Activated naive CD8-positive, alpha-beta T cell treated with anti-CD3 and anti-CD28 coated beads, Interleukin-2, amount 50 U/mL, for 24 hours (primary cell): ENCODE data around the gene NUFIP1.
"Not testable (repeated sequence)": the region's sequence is repeated elsewhere in the genome, so short reads cannot be mapped to it uniquely, and the experiment has no call there.

ENCODE experiments used
- ATAC-seq: fragments of 150-1000 bp; cut with Tn5 transposase; one replicate; pipeline ENCODE4 v1.10.0; 2021
- DNase-seq: peaks from one replicate; pipeline ENCODE4 v3.0.0; 2021
- H3K27ac Mint-ChIP-seq: one replicate; pipeline ENCODE4 v1.8.0; 2021; ENCODE audit warnings: mild to moderate bottlenecking, mixed read lengths
- H3K27me3 Mint-ChIP-seq: one replicate; pipeline ENCODE4 v1.8.0; 2021; ENCODE audit warnings: mixed read lengths
- H3K36me3 Mint-ChIP-seq: one replicate; pipeline ENCODE4 v1.8.0; 2021; ENCODE audit warnings: low read depth, mixed read lengths
- H3K4me1 Mint-ChIP-seq: one replicate; pipeline ENCODE4 v1.8.0; 2021; ENCODE audit warnings: mixed read lengths
- H3K4me3 Mint-ChIP-seq: one replicate; pipeline ENCODE4 v1.8.0; 2021; ENCODE audit warnings: mild to moderate bottlenecking, moderate library complexity, mixed read lengths
- H3K9me3 Mint-ChIP-seq: one replicate; pipeline ENCODE4 v1.8.0; 2021; ENCODE audit warnings: mixed read lengths

NUFIP1 gene

DNA sequence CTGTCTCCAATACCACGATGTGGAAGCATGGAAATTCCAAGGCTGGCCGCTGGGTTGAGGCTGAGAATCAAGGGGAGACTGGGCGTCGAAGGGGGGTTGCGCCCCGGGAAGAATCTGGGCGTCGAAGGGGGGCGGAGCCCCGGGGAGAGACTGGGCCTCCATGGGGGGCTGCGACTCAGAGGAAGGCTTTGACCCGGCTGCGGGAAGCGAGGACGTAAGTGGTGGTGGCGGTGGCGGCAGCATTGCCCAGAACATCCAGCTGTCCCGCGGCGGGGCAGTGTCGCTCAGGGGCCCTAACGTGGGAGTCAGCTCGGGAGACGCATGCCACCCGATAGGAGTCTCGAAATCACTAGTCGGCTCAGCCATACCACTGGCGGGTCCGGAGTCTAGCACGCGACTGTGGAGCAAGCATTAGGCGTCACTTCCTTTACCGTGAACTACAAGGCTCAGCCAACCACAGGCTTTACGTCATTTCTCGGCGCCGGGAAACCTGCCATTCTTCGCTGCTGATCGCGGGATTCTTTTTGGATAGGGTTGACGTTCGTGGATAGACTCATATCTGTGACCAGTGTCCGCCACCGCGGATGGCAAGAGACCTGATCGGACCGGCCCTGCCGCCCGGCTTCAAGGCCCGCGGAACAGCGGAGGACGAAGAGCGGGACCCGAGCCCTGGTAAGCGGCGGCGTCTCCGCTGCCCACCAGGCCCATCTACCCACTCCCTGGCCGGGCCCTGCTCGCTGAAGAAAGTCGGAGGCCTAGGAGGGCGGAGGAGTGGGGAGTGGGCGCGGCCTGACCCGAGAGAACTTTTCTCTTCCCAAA, at the start of gene NUFIP1, which contains the start of gene GPALPP1:
NUFIP1 (minus strand) TSS at position 401 of the 819 bp plus-strand sequence; CDS start at position 366, 35 bp downstream.
GPALPP1 (plus strand) TSS at position 468 of the 819 bp plus-strand sequence; CDS start at position 585, 117 bp downstream.
- H3K27me3 Mint-ChIP-seq, result no peaks in the 10 kb centered on the region
- ATAC-seq (peak; percentile 99), DNase-seq (peak; percentile 95)
- H3K4me1 Mint-ChIP-seq, result peaks cover 56% of the 10 kb centered on the region
- H3K9me3 Mint-ChIP-seq, result no peaks in the 10 kb centered on the region
- peak within 1 kb of the TSS; percentile 95 for H3K4me3 Mint-ChIP-seq
- H3K36me3 Mint-ChIP-seq, result peaks cover 29% of the 10 kb centered on the region
- peak within 1 kb of the TSS; percentile 96 for H3K27ac Mint-ChIP-seq

DNA sequence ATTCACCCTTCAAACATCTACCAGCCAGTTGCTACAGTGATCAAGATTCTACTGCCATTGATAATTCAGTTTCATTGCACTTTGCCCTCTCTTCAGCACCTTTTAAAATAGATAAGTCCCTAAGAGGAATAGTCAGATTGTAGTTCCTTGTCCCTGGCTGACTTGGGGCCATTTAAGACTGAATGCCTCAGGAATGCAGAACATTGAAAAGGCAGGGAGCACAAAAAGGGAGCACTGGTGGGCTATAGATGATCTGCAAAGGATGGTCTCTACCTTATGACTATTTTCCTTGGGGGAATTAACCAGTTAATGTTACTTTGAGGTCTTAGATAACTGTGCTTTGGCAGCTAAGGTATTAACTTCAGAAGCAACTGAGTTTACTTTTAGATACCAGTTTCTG, 46.9 kb upstream of the NUFIP1 start:
- ATAC-seq (no peak), DNase-seq (no peak)
- no peak overlapping the region for H3K27ac Mint-ChIP-seq
- no peak overlapping the region for H3K4me3 Mint-ChIP-seq
- peaks cover 21% of the 10 kb centered on the region for H3K36me3 Mint-ChIP-seq
- H3K4me1 Mint-ChIP-seq, result peaks cover 2% of the 10 kb centered on the region
- no peaks in the 10 kb centered on the region for H3K27me3 Mint-ChIP-seq
- H3K9me3 Mint-ChIP-seq, result no peaks in the 10 kb centered on the region

DNA sequence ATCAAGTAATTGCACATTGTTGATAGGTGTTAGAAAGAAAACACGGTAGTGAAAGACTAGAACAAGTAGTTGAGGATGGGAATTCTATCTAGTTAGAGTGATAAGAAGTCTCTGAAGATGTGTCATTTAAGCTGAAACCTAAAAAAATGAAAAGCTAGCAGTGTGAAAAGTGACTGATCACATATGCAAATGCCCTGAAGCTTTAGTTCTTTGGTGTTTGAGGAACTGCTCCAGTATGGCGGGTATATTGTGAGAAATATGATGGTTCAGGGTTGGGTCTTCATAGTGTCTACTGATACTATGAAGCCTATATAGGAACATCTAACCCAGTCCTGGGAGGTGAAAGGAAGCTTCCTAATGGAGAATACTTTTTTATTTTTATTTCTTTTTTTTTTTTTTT, 45.1 kb upstream of the NUFIP1 start:
- H3K4me1 Mint-ChIP-seq, result no peaks in the 10 kb centered on the region
- no peak overlapping the region for H3K4me3 Mint-ChIP-seq
- DNase-seq (no peak), ATAC-seq (no peak)
- H3K9me3 Mint-ChIP-seq, result no peaks in the 10 kb centered on the region
- H3K36me3 Mint-ChIP-seq, result peaks cover 21% of the 10 kb centered on the region
- no peak overlapping the region for H3K27ac Mint-ChIP-seq
- no peaks in the 10 kb centered on the region for H3K27me3 Mint-ChIP-seq

DNA sequence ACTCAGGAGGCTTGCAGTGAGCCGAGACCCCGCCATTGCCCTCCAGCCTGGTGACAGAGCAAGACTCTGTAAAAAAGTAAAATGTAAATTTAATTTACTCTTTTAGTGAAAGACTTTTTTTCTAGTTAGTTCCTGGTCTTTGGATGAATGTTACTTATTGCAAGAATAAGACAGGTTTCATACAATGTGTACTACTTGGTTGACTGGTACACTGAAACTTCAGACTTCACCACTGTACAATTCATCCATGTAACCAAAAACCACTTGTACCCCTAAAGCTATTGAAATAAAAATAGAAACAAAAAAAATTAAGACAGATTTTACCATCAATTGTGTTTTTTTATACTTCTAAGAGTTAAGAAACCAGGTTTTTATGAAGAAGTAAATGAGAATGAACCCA, 35.6 kb upstream of the NUFIP1 start:
- ATAC-seq (no peak), DNase-seq (no peak)
- H3K9me3 Mint-ChIP-seq, result no peaks in the 10 kb centered on the region
- peaks cover 19% of the 10 kb centered on the region for H3K36me3 Mint-ChIP-seq
- no peaks in the 10 kb centered on the region for H3K4me1 Mint-ChIP-seq
- H3K27me3 Mint-ChIP-seq, result no peaks in the 10 kb centered on the region
- no peak overlapping the region for H3K4me3 Mint-ChIP-seq
- H3K27ac Mint-ChIP-seq, result no peak overlapping the region

DNA sequence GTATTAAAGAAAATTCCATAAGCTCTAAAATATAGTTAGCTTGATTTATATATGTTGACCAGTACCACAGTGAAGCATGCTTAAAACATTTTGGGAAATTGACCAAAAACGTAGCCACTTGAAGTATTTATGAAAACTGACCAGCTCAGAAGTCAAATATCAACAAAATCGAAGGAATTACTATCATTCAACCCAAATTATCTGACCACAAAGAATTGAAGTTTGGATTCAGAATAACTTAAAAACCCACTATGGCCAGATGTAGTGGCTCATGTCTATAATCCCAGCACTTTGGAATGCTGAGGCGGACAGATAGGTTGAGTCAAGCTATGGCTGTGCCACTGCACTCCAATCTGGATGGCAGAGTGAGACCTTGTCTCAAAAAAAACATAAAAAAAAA, 32.0 kb upstream of the NUFIP1 start:
- H3K9me3 Mint-ChIP-seq, result no peaks in the 10 kb centered on the region
- peaks cover 24% of the 10 kb centered on the region for H3K36me3 Mint-ChIP-seq
- no peaks in the 10 kb centered on the region for H3K4me1 Mint-ChIP-seq
- no peak overlapping the region for H3K27ac Mint-ChIP-seq
- H3K4me3 Mint-ChIP-seq, result no peak overlapping the region
- no peak for ATAC-seq
- no peaks in the 10 kb centered on the region for H3K27me3 Mint-ChIP-seq
- DNase-seq, result no peak

DNA sequence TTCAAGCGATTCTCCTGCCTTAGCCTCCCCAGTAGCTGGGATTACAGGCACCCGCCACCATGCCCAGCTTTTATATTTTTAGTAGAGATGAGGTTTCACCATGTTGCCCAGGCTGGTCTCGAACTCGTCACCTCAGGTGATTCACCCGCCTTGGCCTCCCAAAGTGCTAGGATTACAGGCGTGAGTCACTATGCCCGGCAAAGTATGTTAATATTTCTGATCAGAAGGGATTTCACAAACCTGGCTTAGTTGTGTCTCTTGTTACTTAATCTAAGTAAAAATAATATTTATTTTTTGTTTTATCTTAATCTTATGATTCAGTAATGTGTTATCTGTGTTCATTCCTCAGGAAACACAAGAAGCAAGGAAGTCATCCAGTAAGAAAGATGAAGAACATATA, 30.7 kb upstream of the NUFIP1 start:
- H3K4me3 Mint-ChIP-seq, H3K27me3 Mint-ChIP-seq, H3K4me1 Mint-ChIP-seq, DNase-seq, H3K9me3 Mint-ChIP-seq, ATAC-seq, H3K27ac Mint-ChIP-seq: not testable (repeated sequence)
- H3K36me3 Mint-ChIP-seq, result peaks cover 29% of the 10 kb centered on the region

DNA sequence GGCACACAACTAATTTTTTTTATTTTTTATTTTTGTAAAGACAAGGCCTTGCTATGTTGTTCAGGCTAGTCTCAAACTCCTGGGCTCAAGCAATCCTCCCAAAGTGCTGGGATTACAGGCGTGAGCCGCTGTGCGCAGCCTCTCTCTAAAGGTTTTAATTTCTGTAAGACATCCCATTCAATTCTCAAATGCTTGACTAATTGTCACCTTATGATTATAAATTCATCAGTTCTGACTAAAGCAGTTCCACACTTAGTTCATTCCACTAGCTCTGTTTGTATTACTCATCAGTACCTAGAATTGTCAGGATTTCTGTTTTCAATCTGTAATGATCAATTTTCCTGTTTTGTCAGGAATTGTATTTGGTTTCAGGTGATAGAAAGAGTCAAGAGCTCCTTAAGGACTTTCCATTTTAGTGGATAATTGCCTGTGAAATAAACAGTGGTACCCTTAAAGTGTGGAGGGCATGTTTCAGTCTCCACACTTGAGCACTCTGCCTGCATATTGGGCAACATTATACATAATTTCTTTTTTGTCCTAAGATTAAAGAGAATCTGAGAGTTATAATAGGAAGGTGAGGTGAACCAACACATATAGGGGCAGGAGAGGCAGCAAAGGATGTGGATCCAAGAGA, 27.6 kb upstream of the NUFIP1 start:
- Mint-ChIP-seq H3K4me1 (no peaks in the 10 kb centered on the region), H3K27me3 (no peaks in the 10 kb centered on the region), H3K4me3 (no peak overlapping the region), H3K27ac (no peak overlapping the region), H3K9me3 (no peaks in the 10 kb centered on the region), H3K36me3 (peaks cover 26% of the 10 kb centered on the region)
- DNase-seq (no peak), ATAC-seq (no peak)

DNA sequence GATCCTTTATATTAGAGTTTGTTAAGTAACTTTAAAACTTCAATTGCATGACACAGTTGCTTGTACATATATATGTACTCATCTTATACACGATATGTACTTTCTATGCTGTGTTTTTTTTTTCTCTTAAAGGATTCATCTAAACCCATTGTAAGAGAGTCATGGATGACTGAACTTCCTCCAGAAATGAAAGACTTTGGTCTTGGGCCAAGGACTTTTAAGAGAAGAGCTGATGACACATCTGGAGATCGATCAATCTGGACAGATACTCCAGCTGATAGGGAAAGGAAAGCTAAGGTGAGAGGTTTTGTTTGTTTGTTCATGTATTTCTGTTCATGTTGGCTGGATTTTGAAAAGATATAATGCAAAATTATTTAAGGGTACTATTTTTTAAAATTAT, 26.0 kb upstream of the NUFIP1 start:
- Mint-ChIP-seq H3K27ac (no peak overlapping the region), H3K36me3 (peaks cover 31% of the 10 kb centered on the region)

DNA sequence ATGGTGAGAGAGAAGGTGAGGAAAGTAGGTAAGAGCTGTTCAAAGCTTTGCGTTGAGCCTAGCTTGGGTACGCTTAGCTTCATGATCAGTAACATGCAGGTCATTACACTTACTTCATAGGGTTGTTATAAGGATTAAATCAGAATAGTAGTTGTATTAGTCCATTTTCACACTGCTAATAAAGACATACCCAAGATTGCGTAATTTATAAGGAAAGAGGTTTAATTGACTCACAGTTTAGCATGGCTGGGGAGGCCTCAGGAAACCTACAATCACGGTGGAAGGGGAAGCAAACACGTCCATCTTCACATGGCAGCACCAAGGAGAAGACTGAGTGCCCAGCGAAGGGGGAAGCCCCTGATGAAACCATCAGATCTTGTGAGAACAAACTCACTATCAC, 21.9 kb upstream of the NUFIP1 start:
- no peaks in the 10 kb centered on the region for H3K9me3 Mint-ChIP-seq
- H3K27me3 Mint-ChIP-seq, result no peaks in the 10 kb centered on the region
- H3K36me3 Mint-ChIP-seq, result peaks cover 33% of the 10 kb centered on the region
- ATAC-seq, result no peak
- H3K27ac Mint-ChIP-seq, result no peak overlapping the region
- no peaks in the 10 kb centered on the region for H3K4me1 Mint-ChIP-seq
- no peak overlapping the region for H3K4me3 Mint-ChIP-seq
- DNase-seq, result no peak

More for the DNA sequence above, 26.0 kb upstream of the NUFIP1 start:
- DNase-seq (no peak), ATAC-seq (no peak)
- no peak overlapping the region for H3K4me3 Mint-ChIP-seq
- H3K27me3 Mint-ChIP-seq, result no peaks in the 10 kb centered on the region
- no peaks in the 10 kb centered on the region for H3K9me3 Mint-ChIP-seq
- H3K4me1 Mint-ChIP-seq, result no peaks in the 10 kb centered on the region

DNA sequence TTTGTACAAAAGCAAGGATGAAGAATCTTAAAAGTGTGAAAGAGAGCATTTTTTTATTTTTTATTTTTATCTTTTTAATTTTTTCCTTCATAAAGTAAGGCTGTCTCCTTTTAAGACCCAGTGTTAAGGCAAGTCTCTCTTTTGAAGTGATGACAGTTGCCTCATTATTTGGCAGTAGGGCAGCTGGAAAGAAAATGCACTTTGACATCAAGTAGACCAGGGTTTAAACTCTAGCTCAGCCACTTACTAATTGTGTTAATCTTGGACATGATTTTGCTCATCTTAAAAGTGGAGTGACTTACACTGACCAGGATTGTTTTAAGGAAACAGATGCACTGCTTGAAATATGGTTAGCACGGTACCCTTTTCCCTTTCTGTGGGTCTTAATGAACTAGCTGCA, 18.6 kb upstream of the NUFIP1 start:
- no peak overlapping the region for H3K4me3 Mint-ChIP-seq
- no peaks in the 10 kb centered on the region for H3K9me3 Mint-ChIP-seq
- H3K27me3 Mint-ChIP-seq, result no peaks in the 10 kb centered on the region
- ATAC-seq (no peak), DNase-seq (no peak)
- no peak overlapping the region for H3K27ac Mint-ChIP-seq
- no peaks in the 10 kb centered on the region for H3K4me1 Mint-ChIP-seq
- H3K36me3 Mint-ChIP-seq, result peaks cover 32% of the 10 kb centered on the region

DNA sequence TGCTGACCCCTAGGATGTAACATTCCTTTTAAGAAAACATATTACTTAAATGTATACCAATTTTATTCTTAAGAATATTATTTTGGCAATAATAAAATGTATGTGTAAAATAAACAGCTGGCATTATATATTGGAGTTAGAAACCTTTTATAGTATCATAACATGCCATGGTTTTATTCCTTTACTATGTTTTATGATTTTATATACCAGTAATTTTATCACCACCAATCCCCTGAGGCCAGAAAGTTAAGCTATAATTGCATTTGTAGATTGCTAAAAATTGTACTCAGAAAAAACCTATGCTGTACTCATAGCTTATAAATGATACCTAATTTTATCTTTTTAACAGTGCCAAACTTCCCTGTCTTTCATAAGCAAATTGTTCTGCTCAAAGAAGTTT, 18.0 kb upstream of the NUFIP1 start:
- no peaks in the 10 kb centered on the region for H3K9me3 Mint-ChIP-seq
- DNase-seq (no peak), ATAC-seq (no peak)
- H3K27me3 Mint-ChIP-seq, result no peaks in the 10 kb centered on the region
- peaks cover 34% of the 10 kb centered on the region for H3K36me3 Mint-ChIP-seq
- no peaks in the 10 kb centered on the region for H3K4me1 Mint-ChIP-seq
- no peak overlapping the region for H3K4me3 Mint-ChIP-seq
- no peak overlapping the region for H3K27ac Mint-ChIP-seq

DNA sequence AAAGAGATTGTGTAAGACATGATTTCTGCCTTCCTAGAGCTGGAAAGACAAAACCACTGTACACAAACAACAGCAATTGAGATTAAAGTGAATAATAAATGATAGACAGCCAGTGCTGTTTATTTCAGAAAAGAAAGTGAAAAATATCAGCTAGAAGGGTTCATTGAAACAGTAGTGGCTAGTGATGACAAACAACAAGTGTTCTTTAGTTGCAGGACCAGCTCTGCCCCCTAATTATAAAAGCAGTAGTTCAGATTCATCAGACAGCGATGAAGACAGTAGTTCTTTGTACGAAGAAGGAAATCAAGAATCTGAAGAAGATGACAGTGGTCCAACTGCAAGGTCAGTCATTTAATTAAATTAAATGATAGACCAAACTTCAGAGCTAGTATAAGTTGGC, 14.8 kb upstream of the NUFIP1 start:
- Mint-ChIP-seq H3K4me1 (no peaks in the 10 kb centered on the region), H3K27ac (no peak overlapping the region), H3K36me3 (peaks cover 32% of the 10 kb centered on the region), H3K4me3 (no peak overlapping the region), H3K9me3 (no peaks in the 10 kb centered on the region), H3K27me3 (no peaks in the 10 kb centered on the region)
- DNase-seq (no peak), ATAC-seq (no peak)

DNA sequence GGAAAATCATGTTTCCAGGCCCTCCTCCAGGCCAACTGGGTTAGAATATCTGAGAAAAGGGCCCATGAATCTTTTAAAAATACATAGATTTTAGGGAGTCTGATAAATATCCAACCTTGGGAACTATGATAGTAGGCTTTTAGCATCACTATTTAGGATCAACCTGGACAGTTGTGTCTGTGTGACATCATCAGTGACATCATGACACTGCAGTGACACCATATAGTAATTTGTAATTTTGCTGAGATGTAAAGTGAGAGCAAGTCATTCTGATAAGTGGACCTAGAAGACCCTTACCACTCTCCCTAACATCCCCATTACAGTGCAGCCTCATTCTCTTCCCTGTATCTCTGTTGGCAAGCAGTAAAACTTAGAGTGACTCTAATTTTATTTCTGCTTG, 14.1 kb upstream of the NUFIP1 start:
- Mint-ChIP-seq H3K27ac (no peak overlapping the region), H3K27me3 (no peaks in the 10 kb centered on the region), H3K4me3 (no peak overlapping the region), H3K36me3 (peaks cover 28% of the 10 kb centered on the region), H3K9me3 (no peaks in the 10 kb centered on the region), H3K4me1 (no peaks in the 10 kb centered on the region)
- ATAC-seq (no peak), DNase-seq (no peak)

DNA sequence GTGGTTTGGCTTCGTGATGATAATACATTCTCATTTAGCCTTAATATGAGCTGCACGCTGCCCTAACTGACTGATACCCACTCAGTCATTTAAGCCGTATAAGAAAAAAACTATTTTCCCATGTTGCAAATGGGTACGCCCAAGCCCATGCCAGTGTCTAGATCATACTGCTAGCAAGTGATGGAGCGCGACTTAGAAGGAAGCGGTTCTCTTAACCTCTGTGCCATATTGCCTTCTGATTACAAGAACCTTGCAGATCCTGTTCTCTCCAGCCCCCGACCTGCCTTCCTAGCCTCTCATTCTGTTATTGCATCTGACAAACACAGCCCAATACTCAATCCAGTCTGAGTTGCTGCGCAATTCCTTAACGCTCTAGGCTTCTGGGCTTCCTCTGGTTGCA, 670 bp upstream of the NUFIP1 start:
- Mint-ChIP-seq H3K27ac (peak overlapping the region; percentile 96), H3K4me3 (peak overlapping the region; percentile 95), H3K36me3 (peaks cover 26% of the 10 kb centered on the region), H3K4me1 (peaks cover 56% of the 10 kb centered on the region), H3K27me3 (no peaks in the 10 kb centered on the region), H3K9me3 (no peaks in the 10 kb centered on the region)
- ATAC-seq (no peak), DNase-seq (no peak)

DNA sequence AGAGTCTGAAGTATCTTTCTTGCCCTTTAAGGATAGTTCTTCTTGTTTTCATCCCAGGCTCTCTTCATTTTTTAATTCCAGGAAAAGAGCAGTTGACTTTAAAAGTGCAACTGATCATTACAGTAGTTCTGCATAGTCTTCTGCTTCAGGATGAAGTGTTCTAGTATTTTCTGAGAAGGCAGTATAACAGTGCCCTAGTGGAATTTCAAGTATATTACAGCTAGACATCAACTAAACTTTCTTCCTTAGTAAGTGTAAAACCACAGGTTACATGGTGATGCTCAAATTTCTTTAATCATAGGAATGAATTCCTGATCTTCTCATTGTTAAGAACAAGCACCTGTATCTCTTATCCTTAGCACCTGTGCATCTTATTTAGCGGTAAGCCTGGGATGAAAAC, 10.9 kb downstream of the NUFIP1 start:
- peaks cover 3% of the 10 kb centered on the region for H3K4me1 Mint-ChIP-seq

More for the DNA sequence above, 10.9 kb downstream of the NUFIP1 start:
- H3K27ac Mint-ChIP-seq, result no peak overlapping the region
- H3K27me3 Mint-ChIP-seq, result no peaks in the 10 kb centered on the region
- no peak for DNase-seq
- H3K36me3 Mint-ChIP-seq, result peaks cover 28% of the 10 kb centered on the region
- H3K9me3 Mint-ChIP-seq, result no peaks in the 10 kb centered on the region
- no peak for ATAC-seq
- no peak overlapping the region for H3K4me3 Mint-ChIP-seq
